ENCODE measurements around the gene RBMS3.

GRCh38 chr3:29239376-29239775 lies 41.5 kb upstream of the RBMS3 start:
- TF ChIP-seq CTCF (IDR thresholded peaks at IDR 0.05; ENCODE audit: poor library complexity) (no peak), EZH2 (IDR thresholded peaks at IDR 0.05; ENCODE audit: borderline replicate concordance) (no peak)

All from hepatocyte (in vitro differentiated cells).